ENCODE measurements around the gene ST7L. TPM values are rescaled to one million over a fixed set of nuclear protein-coding genes. Genes with fewer than 3 reads are reported as not detected.

ST7L gene
- total and polyA plus RNA-seq, 9 of the 15 experiments (the other 6 are each of a cell fraction or from before 2014, with no cell fraction given) = 9.0 to 32.5 (median 26.6) TPM

DNA sequence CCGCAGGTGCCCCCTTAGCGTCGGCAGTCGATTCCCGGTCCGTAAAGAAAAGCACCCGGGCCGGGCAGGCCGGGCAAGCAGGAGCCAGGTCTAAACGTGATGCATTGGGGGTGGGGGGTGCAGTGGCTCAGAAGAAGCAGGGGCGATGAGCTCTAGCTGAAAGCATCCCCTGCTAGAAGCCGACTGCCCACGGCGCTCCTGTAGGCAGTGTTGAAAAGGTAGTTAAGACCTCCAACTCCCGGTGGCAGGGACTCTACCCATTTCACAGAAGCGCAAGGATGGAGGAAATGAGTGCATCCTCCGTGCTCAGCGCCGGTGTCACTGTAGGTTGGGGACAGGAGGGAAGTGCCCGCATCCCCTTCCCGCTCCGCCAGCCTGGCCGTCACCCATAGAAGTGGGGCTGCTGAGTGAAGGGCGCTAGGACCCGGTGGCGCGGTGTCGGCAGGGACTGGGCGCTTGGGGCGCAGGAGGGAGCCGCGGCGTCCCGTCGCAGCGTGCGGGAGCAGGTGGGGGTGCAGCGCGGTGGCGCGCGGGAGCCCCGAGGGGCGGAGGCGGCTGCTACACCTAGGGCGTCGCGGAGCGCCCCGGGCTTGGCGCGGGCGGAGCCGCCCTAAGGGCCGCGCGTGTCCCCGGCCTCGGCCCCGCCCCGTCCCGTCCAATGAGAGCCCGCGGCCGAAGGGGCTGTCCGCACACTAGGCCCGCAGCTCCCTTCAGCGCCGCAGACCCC, 110.5 kb downstream of the ST7L start, which contains the start of gene WNT2B (continued):
- TF ChIP-seq ZNF318 (IDR thresholded peaks at IDR 0.05; ENCODE audit: borderline replicate concordance in 1 of 2, low read depth in 1 of 2) (no peak), ZNF717 (CRISPR knock-in tag; IDR thresholded peaks at IDR 0.05) (no peak), ZBTB1 (CRISPR knock-in tag; IDR thresholded peaks at IDR 0.05; ENCODE audit: borderline replicate concordance, low read depth) (no peak), MAZ (CRISPR knock-in tag; conservative IDR thresholded peaks at IDR 0.05 in 1 of 2, IDR thresholded peaks at IDR 0.05 in 1 of 2) (peak in 1 of 2 experiments; percentile 38; a peak in 1 of 4 replicates), FOXO4 (CRISPR knock-in tag; IDR thresholded peaks at IDR 0.05) (no peak), OTX1 (CRISPR knock-in tag; IDR thresholded peaks at IDR 0.05) (no peak), PRPF4 (IDR thresholded peaks at IDR 0.05; ENCODE audit: insufficient read depth, low read depth, low read length, poor library complexity, severe bottlenecking) (no peak), FOXP4 (CRISPR knock-in tag; IDR thresholded peaks at IDR 0.05; ENCODE audit: borderline replicate concordance) (no peak), GATA2 (CRISPR knock-in tag; IDR thresholded peaks at IDR 0.05) (no peak), ZNF280B (CRISPR knock-in tag; IDR thresholded peaks at IDR 0.05) (no peak), CREM (IDR thresholded peaks at IDR 0.05; ENCODE audit: low read depth) (0 out of 2 replicates have a peak, but pooled peaks have one; percentile 12), HMGN3 (IDR thresholded peaks at IDR 0.05; ENCODE audit: borderline replicate concordance, extremely low read depth, insufficient read length, low read depth, low read length) (no peak)

All from K562 (cell line).